Naive thymus-derived CD8-positive, alpha-beta T cell (primary cell): ENCODE measurements around the gene ACSS1. TPM values are rescaled to one million over a fixed set of nuclear protein-coding genes. Genes with fewer than 3 reads are reported as not detected.

Experiments
- ATAC-seq, 2 donors: fragments of 150-1000 bp; cut with Tn5 transposase in 1 of 2; sonication (Bioruptor Pico), chemical (Tn5 transposase) in 1 of 2; 1 replicate in 1 of 2; 2 replicates in 1 of 2; pipeline ENCODE4 v1.10.0; 2021; ENCODE audit warnings: mild to moderate bottlenecking in 2 of 2, moderate library complexity in 2 of 2
- POLR2A ChIA-PET: fragments of 350-600 bp; sonication (Branson Sonifier 250); formaldehyde crosslinking; loops from one replicate; lab custom pipeline; 2021; ENCODE audit warnings: antibody characterized with exemption; lab: Charles Lee
- DNase-seq, 10 donors: peaks; one replicate each; pipeline versions ENCODE4 v3.0.0 to v3.0.0-alpha.2; 2020 to 2022
- H3K27ac Mint-ChIP-seq, 10 donors: one replicate each; pipeline ENCODE4 v1.8.0; 2020 to 2022; ENCODE audit warnings: mild to moderate bottlenecking in 10 of 10, mixed read lengths in 10 of 10, moderate library complexity in 4 of 10, inconsistent platforms in 1 of 10
- H3K27me3 Mint-ChIP-seq, 5 donors: one replicate each; pipeline ENCODE4 v1.8.0; 2021 to 2022; ENCODE audit warnings: mixed read lengths in 5 of 5
- H3K36me3 Mint-ChIP-seq, 3 donors: one replicate each; pipeline ENCODE4 v1.8.0; 2020 to 2022; ENCODE audit warnings: mixed read lengths in 3 of 3, mild to moderate bottlenecking in 2 of 3, inconsistent platforms in 1 of 3
- H3K4me1 Mint-ChIP-seq, 4 donors: one replicate each; pipeline ENCODE4 v1.8.0; 2021 to 2022; ENCODE audit warnings: mixed read lengths in 4 of 4
- H3K4me3 Mint-ChIP-seq, 10 donors: one replicate each; pipeline ENCODE4 v1.8.0; 2020 to 2022; ENCODE audit warnings: mild to moderate bottlenecking in 10 of 10, mixed read lengths in 10 of 10, moderate library complexity in 6 of 10, inconsistent platforms in 1 of 10
- H3K9me3 Mint-ChIP-seq, 9 donors: one replicate each; pipeline ENCODE4 v1.8.0; 2020 to 2022; ENCODE audit warnings: mixed read lengths in 9 of 9, mild to moderate bottlenecking in 3 of 9, inconsistent platforms in 1 of 9, moderate library complexity in 1 of 9
- polyA plus RNA-seq, 3 donors: library from polyadenylated mRNA; unstranded; fragments of 300-500 nt; fragmentation: Illumina TruSeq; gene quantifications; one replicate each; pipeline ENCODE4 v1.2.3, GENCODE V29; 2021
- total RNA-seq, 8 experiments: library from RNA in 2 of 8; stranded (reverse) in 2 of 8; gene quantifications; one replicate each; pipeline ENCODE4 v1.2.3 and lab custom pipeline; 2021 to 2026

The ACSS1 gene
- total and polyA plus RNA-seq, 5 experiments from 2014 or later, result 45.2 to 57.8 (median 48.2) TPM

- Mint-ChIP-seq H3K4me1 (peaks cover 16 to 64% (median 45%) of the 10 kb centered on the region in 4 donors), H3K4me3 (peak overlapping the region in 1 of 10 donors; percentile 31), H3K27me3 (peaks cover 19 to 49% (median 35%) of the 10 kb centered on the region in 5 donors), H3K36me3 (peaks cover 0 to 4% (median under 1%) of the 10 kb centered on the region in 3 donors), H3K9me3 (peaks cover 0 to 4% (median 0%) of the 10 kb centered on the region in 9 donors), H3K27ac (peak overlapping the region in 2 of 10 donors; percentile 9 to 22)
- DNase-seq (no peak), ATAC-seq (no peak)
- POLR2A ChIA-PET, result interaction anchor here (1.7 kb wide), 1 partner anchor 27 kb away, joined by 6 read pairs; the partner anchor contains the start of gene ACSS1
Observed at GRCh38 chr20:25085756-25086495, 28.0 kb upstream of the ACSS1 start.

GRCh38 chr20:25084626-25085187 is 26.8 kb upstream of the ACSS1 start:
- peak; percentile 53 to 57 for ATAC-seq
- POLR2A ChIA-PET, result interaction anchor here (1.7 kb wide), 1 partner anchor 26 kb away, joined by 6 read pairs; the partner anchor contains the start of gene ACSS1
- Mint-ChIP-seq H3K27ac (no peak overlapping the region), H3K27me3 (peaks cover 29 to 62% (median 47%) of the 10 kb centered on the region in 5 donors), H3K9me3 (peaks cover 0 to 4% (median 0%) of the 10 kb centered on the region in 9 donors), H3K4me1 (peaks cover 11 to 55% (median 38%) of the 10 kb centered on the region in 4 donors), H3K36me3 (peaks cover 0 to 5% (median 4%) of the 10 kb centered on the region in 3 donors), H3K4me3 (peak overlapping the region; percentile 36 to 76 (median 70))
- DNase-seq, result peak in 1 of 10 donors; percentile 29

- peaks cover 0 to 5% (median 4%) of the 10 kb centered on the region in 3 donors for H3K36me3 Mint-ChIP-seq
- H3K9me3 Mint-ChIP-seq, result peaks cover 0 to 4% (median 0%) of the 10 kb centered on the region in 9 donors
- H3K27ac Mint-ChIP-seq, result peak overlapping the region in 2 of 10 donors; percentile 19 to 80
- peak; percentile 64 to 65 for ATAC-seq
- POLR2A ChIA-PET, result interaction anchor here (1.7 kb wide), 1 partner anchor 26 kb away, joined by 6 read pairs; the partner anchor contains the start of gene ACSS1
- peaks cover 9 to 48% (median 32%) of the 10 kb centered on the region in 4 donors for H3K4me1 Mint-ChIP-seq
- peaks cover 35 to 69% (median 54%) of the 10 kb centered on the region in 5 donors for H3K27me3 Mint-ChIP-seq
- peak overlapping the region; percentile 59 to 76 (median 70) for H3K4me3 Mint-ChIP-seq
- DNase-seq, result peak in 4 of 10 donors; percentile 29 to 49 (median 41)
Observed at GRCh38 chr20:25083773-25084625, 26.1 kb upstream of the ACSS1 start.

- DNase-seq (no peak), ATAC-seq (no peak)
- H3K27me3 Mint-ChIP-seq, result peaks cover 38 to 76% (median 61%) of the 10 kb centered on the region in 5 donors
- H3K4me3 Mint-ChIP-seq, result peak overlapping the region in 9 of 10 donors; percentile 29 to 74 (median 70)
- H3K9me3 Mint-ChIP-seq, result peaks cover 0 to 4% (median 0%) of the 10 kb centered on the region in 9 donors
- H3K27ac Mint-ChIP-seq, result peak overlapping the region in 1 of 10 donors; percentile 19
- peaks cover 0 to 5% (median 4%) of the 10 kb centered on the region in 3 donors for H3K36me3 Mint-ChIP-seq
- H3K4me1 Mint-ChIP-seq, result peaks cover 9 to 45% (median 31%) of the 10 kb centered on the region in 4 donors
- POLR2A ChIA-PET, result no interaction called here
Observed at GRCh38 chr20:25083141-25083772, 25.3 kb upstream of the ACSS1 start.

- Mint-ChIP-seq H3K27ac (peak overlapping the region in 1 of 10 donors; percentile 5), H3K4me1 (peaks cover 12 to 45% (median 31%) of the 10 kb centered on the region in 4 donors), H3K27me3 (peaks cover 41 to 84% (median 67%) of the 10 kb centered on the region in 5 donors), H3K36me3 (peaks cover 0 to 5% (median 4%) of the 10 kb centered on the region in 3 donors), H3K4me3 (peak overlapping the region in 8 of 10 donors; percentile 15 to 72 (median 52)), H3K9me3 (peaks cover 0 to 4% (median 0%) of the 10 kb centered on the region in 9 donors)
- POLR2A ChIA-PET, result no interaction called here
- no peak for ATAC-seq
- DNase-seq, result no peak
Observed at GRCh38 chr20:25082498-25082873, 24.5 kb upstream of the ACSS1 start.

- H3K4me3 Mint-ChIP-seq, result peak within 1 kb of the TSS in 8 of 10 donors; percentile 15 to 72 (median 52)
- H3K36me3 Mint-ChIP-seq, result peaks cover 0 to 5% (median 4%) of the 10 kb centered on the region in 3 donors
- H3K9me3 Mint-ChIP-seq, result peaks cover 0 to 4% (median 0%) of the 10 kb centered on the region in 9 donors
- ATAC-seq (no peak), DNase-seq (no peak)
- peaks cover 12 to 48% (median 32%) of the 10 kb centered on the region in 4 donors for H3K4me1 Mint-ChIP-seq
- peaks cover 45 to 90% (median 70%) of the 10 kb centered on the region in 5 donors for H3K27me3 Mint-ChIP-seq
- peak within 1 kb of the TSS in 1 of 10 donors; percentile 5 for H3K27ac Mint-ChIP-seq
- POLR2A ChIA-PET, result no interaction called here
Observed at GRCh38 chr20:25081730-25082497, 24.0 kb upstream of the ACSS1 start, which contains the start of gene VSX1. VSX1 (minus strand) TSS chr20:25082141; CDS start chr20:25082096, 45 bp downstream.

GRCh38 chr20:25081065-25081729 is 23.3 kb upstream of the ACSS1 start:
- POLR2A ChIA-PET, result no interaction called here
- peak; percentile 65 to 70 for ATAC-seq
- H3K27me3 Mint-ChIP-seq, result peaks cover 48 to 91% (median 66%) of the 10 kb centered on the region in 5 donors

GRCh38 chr20:25079171-25079570 is 21.2 kb upstream of the ACSS1 start:
- Mint-ChIP-seq H3K27ac (no peak overlapping the region), H3K4me1 (peaks cover 8 to 33% (median 26%) of the 10 kb centered on the region in 4 donors), H3K9me3 (peaks cover 0 to 4% (median 0%) of the 10 kb centered on the region in 9 donors), H3K4me3 (no peak overlapping the region), H3K27me3 (peaks cover 45 to 82% (median 68%) of the 10 kb centered on the region in 5 donors), H3K36me3 (peaks cover 0 to 5% (median 4%) of the 10 kb centered on the region in 3 donors)
- ATAC-seq (no peak), DNase-seq (no peak)
- POLR2A ChIA-PET, result interaction anchor here (0.6 kb wide), 1 partner anchor 103 kb away, joined by 3 read pairs; no protein-coding TSS in a partner anchor

More at GRCh38 chr20:25081065-25081729, 23.3 kb upstream of the ACSS1 start:
- no peak overlapping the region for H3K27ac Mint-ChIP-seq
- H3K36me3 Mint-ChIP-seq, result peaks cover 0 to 5% (median 4%) of the 10 kb centered on the region in 3 donors
- peak overlapping the region in 4 of 10 donors; percentile 13 to 58 (median 28) for H3K4me3 Mint-ChIP-seq
- H3K9me3 Mint-ChIP-seq, result peaks cover 0 to 4% (median 0%) of the 10 kb centered on the region in 9 donors
- H3K4me1 Mint-ChIP-seq, result peaks cover 11 to 47% (median 36%) of the 10 kb centered on the region in 4 donors
- peak in 6 of 10 donors; percentile 38 to 55 (median 48) for DNase-seq

GRCh38 chr20:25078662-25079061 is 20.7 kb upstream of the ACSS1 start:
- Mint-ChIP-seq H3K9me3 (peaks cover 0 to 4% (median 0%) of the 10 kb centered on the region in 9 donors), H3K27me3 (peaks cover 43 to 79% (median 71%) of the 10 kb centered on the region in 5 donors), H3K4me1 (peaks cover 6 to 28% (median 22%) of the 10 kb centered on the region in 4 donors)

GRCh38 chr20:25077610-25078169 is 19.8 kb upstream of the ACSS1 start:
- H3K9me3 Mint-ChIP-seq, result peaks cover 0 to 4% (median 0%) of the 10 kb centered on the region in 9 donors
- POLR2A ChIA-PET, result no interaction called here
- H3K27ac Mint-ChIP-seq, result no peak overlapping the region
- DNase-seq (no peak), ATAC-seq (no peak)
- peaks cover 0 to 5% (median 2%) of the 10 kb centered on the region in 3 donors for H3K36me3 Mint-ChIP-seq
- peaks cover 5 to 21% (median 16%) of the 10 kb centered on the region in 4 donors for H3K4me1 Mint-ChIP-seq
- peak overlapping the region in 1 of 10 donors; percentile 15 for H3K4me3 Mint-ChIP-seq
- H3K27me3 Mint-ChIP-seq, result peaks cover 43 to 75% (median 71%) of the 10 kb centered on the region in 5 donors

More at GRCh38 chr20:25078662-25079061, 20.7 kb upstream of the ACSS1 start:
- Mint-ChIP-seq H3K27ac (no peak overlapping the region), H3K36me3 (peaks cover 0 to 5% (median 4%) of the 10 kb centered on the region in 3 donors), H3K4me3 (no peak overlapping the region)
- DNase-seq (no peak), ATAC-seq (no peak)
- POLR2A ChIA-PET, result interaction anchor here (0.6 kb wide), 1 partner anchor 103 kb away, joined by 3 read pairs; no protein-coding TSS in a partner anchor
